Stimulated activated CD8-positive, alpha-beta memory T cell treated with anti-CD3 and anti-CD28 coated beads, Interleukin-7, amount 100 ng/mL, for 4 hours (primary cell): ENCODE measurements around the gene NAV2.
"Not testable (repeated sequence)": the region's sequence is repeated elsewhere in the genome, so short reads cannot be mapped to it uniquely, and the experiment has no call there.

Experiments
- DNase-seq, 2 donors: peaks; one replicate each; pipeline ENCODE4 v3.0.0-alpha.2; 2020; ENCODE audit warnings: low read depth in 2 of 2

Gene NAV2

DNA sequence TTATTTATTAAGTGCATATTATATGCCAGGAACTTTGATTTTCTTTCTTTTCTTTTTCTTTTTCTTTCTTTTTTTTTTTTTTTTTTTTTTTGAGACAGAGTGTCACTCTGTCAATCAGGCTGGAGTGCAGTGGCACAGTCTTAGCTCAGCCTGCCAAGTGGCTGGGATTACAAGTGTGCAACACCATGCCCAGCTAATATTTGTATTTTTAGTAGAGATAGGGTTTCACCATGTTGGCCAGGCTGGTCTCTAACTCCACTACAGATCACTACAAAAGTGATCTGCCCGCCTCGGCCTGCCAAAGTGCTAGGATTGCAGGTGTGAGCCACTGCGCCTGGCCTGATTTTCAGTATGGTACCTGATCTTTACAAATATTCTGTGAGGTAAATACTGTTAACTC is 182.4 kb downstream of the NAV2 start:
- not testable (repeated sequence) for DNase-seq

DNA sequence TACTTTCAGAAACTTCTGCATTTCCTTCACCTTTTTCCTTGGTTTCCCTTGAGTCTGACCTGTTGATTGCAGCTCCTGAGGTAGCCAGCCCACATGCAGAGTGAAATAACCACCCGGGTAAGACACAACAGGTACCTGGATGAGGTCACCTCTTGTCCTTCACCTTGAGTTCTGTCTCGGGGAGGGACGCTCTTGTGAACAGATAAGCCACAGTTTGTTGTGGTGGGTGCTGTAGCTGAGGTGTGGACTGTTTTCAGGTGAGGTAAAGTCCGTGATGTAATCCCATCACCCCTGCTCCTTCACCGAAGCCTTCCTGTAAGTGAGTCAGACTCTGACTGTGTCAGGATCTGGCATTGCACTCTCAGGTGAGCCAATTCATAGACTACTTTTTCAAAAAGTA is 183.1 kb downstream of the NAV2 start:
- no peak for DNase-seq

DNA sequence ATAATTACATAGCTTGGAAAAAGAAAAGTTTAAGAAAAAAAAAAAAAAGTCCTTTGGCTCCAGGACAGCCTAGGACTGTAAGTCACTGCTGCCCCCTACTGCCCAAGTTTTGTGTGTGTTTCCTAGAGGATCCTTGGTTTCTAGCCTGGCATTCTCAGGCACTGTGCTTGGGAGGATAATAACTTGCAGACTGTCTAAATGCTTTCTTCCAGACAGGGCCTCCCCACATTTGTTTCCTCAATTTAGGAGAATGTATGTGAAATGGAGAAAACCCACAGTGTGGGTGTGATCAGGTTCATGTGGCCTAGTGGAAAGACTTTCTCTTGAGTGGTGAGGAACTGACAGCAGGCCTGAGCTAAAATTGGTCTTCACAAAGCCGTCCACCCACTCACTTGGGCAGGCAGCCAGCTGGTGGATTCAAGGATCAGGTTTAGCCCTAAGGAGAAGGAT is 191.0 kb downstream of the NAV2 start:
- no peak for DNase-seq

DNA sequence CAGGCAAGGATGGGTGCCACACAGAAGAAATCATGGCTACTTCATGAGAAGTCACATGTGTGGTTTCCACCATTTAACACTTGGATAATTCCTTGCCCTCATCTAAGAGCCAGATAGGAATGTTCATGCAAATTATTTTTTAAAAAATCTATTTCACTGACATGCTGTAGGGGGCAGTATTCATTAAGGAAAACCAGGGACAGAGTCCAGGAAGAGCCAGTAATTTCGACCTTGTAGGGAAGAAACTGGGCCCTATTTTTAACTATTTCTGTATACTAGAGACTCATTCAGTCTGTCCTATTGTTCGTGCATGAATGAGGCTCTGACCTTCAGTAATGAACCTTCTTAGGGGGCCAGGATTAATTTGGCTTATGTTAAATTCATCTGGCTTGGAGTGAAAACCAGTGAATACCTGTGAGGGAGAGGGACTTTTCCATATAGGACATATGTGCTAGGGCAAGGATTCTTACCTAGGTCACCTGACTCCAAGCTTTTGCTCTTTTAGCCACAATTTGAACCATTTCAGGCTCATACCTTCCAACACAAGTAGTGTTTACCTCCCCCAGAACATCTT is 192.7 kb downstream of the NAV2 start:
- no peak for DNase-seq

DNA sequence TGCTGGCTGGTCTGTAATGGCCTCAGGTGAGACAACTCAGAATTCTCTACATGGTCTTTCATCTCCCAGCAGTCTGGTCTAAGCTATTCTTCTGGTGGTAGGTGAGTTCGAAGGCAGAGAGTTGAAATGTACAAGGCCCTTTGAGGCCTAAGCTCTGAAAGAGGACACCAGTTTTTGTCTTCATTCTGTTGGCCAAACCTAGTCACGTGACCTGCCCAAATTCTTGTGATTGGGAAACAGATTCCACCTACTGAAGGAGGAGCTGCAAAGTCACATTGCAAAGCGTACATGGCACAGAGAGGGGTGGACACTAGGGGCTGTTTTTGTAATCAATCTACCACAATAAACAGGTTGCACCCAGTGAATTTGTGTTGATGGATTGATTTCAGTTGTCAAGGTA is 193.5 kb downstream of the NAV2 start:
- no peak for DNase-seq

DNA sequence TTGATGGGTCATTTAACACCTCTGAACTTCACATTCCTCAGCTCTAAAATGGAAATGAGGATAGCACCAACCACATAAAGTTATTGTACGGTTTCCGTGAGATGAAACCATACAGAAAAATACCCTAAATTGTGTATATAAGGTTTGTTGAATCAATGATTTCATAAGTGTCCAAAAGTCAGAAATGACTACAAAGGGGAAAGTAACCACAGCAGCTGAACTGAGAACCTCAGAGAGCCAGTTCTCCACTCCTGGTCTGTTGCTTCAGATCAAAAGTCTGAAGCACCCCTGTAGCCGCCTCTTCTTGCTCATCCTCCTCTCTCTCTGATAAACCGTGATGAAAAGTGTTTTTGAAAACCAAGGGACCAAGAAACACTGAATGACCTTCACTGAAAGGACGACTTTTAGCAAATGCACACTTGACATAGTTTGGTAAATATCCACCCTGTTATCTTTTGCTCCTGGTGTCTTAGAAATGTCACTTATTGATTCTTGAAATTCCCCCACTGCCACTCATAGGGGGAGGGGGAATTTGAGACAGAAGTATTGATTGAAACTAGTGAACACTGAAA is 194.5 kb downstream of the NAV2 start:
- DNase-seq = no peak

DNA sequence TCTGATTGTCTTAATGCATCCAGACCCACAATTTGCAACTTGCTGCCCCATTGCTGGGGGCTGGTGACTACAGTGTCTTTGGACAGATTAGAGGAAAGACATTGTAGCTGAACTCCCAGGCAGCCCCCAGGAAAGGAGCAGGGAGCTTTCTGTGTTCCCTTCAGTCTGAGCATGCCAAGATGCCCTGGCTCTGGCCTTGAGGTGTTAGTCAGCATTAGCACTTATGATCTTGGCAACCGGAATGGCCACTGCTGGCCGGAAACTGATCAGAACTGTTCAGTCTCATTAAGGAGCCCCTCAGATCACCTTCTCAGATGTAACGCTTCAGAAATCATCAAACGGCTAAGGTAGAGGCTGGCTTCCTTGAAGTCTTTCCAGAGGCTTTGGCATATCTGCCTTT is 195.2 kb downstream of the NAV2 start:
- no peak for DNase-seq

DNA sequence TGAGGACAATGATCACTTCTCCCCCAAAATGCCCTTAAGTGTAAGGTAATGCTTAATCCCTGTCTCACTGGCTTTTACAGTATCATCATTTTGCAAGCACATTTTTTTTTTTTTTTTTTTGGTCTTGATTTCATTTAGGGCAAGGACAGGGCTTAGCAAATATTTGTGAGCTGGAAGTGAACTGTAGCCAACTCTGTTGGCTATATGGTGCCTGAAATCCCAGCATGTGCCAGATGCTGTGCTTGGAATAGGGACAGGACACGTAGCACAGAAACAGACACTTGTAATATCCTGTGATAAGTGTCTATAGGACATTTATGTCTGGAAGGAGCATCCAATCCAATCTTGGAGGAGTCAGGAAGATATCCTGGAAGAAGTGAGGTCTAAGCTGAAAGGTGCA is 198.3 kb downstream of the NAV2 start:
- DNase-seq = no peak

DNA sequence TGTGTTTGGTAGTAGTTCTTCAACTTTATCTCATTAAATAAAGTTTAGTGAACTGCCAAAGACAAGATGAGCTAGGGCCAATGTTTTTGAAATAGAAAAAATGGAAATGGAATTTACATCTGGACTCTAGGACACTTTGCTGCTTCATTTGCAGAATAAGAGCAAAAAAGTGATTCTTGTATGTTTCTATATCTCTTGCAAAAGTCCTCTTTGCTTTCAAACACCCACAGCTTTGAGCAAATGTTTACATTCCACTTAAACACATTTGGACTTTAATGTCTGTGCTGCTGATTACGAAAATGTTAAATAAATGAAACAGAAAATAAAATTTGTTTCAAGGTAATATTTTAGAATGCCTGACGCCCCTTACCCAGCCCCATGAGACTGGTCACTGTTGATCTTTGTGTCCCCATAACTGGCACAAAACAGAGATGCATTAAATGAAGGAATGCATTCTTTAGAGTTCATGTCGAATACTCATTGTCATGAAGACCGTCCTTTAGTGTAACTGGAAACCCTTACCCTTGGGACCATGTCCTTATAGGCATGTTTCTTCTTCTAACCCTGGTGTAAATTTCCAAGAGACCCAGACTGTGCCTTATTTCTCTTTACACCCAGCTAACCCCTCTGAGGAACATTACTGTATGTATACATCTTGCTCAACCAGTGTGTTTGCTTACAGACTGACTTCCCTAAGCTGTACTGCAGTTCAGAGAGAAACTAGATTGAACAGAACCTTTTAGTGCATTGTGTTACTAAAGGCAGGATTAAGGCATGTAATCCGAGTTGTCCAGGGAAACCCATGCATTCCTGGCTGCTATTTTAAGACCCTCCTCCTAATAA is 199.7 kb downstream of the NAV2 start:
- DNase-seq = no peak

DNA sequence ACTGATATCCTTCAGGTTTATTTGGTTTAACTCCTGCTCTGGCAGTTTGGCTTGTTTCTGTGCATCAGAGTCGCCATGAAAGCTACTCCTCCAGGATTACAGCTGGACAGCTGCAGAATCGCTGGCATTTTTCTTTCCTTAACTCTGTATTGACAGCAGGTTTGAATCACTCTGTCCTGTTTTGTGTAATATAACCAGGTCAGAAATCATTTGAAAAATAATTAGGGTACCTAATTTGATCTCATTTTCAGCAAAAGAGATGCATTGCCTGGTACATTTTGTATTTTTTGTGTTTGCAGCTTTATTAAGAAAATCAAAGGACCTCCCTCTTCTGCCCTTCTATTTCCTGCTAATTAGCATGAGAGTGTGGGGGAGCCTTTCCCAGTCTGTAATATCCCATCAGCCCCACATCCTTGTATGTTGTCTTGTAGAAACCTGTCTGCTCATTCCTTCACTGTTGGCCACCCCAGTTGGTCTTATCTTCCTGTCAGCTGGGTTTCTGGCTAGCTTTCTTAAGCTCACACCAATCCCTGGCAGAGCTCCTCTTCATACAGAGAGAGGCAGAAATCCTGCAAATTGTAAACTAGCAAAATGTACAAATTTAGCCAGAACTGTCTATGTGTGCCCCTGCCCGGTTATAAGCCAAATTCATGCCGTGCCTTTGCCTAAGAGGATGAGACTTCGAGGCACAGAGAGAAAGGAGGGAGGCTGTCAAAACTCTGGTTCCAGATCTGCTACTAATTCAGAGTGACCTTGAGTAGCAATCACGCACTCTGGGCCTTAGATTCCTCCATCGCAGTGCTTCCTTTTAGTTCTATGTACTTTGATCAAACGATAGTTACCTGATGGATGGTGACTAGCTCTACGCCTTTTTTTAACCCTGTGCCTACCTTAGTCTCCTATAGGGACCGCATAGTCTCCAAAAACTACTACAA is 200.6 kb downstream of the NAV2 start:
- no peak for DNase-seq

DNA sequence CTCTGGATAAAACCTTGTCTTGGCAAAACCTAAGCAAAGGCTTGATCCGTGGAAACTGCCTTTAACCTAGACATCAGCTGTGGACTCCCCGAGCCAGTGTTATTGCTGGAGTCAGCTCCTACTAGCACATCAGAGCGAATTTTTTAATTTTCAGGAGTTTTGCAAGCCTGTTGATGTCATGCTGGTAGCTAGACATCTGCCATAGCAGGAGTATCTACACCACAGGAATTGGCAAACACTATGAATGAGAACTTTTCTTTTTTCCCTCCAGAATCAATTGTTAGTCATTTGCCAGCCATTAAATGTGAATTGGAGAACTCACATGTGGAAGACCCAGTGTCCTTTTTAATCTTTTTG is 201.2 kb downstream of the NAV2 start:
- no peak for DNase-seq

DNA sequence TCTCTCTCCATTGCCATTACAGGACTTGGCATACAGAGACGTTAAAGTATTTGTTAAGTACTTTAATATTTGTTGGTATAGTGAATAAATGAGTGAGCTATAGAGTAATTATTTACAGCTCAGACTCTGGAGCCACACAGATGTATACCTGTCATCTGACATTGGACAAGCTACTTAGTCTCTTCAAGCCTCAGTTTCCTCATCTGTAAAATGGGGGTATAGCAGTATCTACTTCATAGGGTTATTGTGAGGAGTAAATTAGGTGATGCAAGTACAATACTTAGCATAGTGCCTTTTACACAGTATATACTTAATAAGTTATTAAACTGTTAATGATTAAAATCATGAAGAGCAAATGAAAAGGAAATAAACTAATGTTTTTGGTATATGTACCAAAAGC is 203.2 kb downstream of the NAV2 start:
- DNase-seq = no peak

DNA sequence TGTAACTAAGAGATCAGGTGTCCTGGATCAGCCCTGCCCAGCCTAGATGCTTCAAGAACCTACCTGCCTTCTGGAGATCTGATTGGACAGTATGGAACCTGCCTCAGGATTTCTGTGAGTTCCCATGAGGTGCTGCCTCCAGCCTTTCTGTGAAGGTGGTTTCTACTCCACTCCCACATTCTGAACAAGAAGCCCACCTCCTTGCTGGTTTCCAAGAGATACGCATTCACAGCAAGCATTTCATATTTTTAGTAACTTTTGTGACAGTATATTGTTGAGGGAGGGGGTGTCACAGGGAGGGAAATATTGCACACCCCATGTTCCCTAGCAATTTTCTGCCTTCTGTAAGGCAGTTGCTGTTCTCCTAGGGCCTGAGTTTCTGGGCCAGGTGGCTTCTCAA is 204.4 kb downstream of the NAV2 start:
- no peak for DNase-seq

DNA sequence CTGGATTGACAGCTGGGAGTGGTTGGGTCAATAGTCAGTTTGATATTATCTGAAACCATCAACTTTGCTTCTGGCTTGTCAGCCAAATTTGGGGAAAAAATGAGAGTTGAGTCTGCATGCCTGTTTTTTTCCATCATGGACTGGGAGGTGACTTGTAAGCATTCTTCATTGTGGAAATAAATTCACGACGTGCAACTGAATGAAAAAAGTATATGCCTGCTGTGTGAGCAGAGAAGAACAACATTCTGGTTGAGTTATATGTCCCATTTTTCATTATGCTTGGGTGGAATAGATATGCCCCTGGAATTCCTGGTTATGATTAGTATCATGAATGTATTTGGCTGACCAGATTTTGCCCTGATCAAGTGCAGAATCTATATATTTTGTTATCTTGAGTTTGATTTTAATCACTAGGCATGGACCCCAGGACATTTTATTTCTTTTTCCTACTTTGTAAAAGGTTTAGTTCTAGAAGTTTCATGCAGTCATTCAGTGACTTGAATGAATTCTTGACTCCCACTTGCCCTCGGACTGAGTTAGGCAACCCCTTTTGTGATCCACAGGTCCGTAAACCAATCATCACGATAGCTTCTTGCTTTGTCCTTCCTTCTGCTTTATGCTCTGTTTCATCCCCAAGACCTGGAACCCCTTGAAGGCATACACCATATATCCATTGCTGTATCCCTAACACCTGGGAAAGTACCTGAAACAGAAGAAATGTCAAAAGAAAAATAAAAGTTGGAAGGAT is 205.8 kb downstream of the NAV2 start:
- no peak for DNase-seq

DNA sequence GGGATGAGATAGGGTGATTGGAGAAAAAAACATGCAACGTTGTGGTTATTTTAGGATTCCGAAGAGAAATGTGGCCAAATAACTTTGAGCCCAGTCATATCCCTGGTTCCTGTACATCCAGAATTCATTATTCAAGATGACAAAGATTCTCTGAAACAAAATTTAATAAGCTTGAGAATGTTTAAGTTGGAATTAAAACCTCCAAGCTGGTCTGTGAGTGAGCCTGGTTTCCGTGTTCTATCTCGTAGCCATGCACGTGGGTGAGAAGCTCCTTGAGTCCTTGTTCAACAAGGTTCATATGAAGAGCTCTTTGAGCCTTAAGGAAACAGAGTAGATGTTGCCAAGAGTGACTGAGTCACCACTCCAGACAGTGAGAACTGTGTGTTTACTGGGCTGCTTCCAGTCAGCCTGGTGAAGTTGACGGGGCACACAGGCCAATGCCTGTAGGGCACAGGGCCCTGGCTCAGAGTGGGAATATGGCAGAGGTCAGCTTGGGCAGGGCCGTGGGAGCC is 206.5 kb downstream of the NAV2 start:
- DNase-seq = no peak

DNA sequence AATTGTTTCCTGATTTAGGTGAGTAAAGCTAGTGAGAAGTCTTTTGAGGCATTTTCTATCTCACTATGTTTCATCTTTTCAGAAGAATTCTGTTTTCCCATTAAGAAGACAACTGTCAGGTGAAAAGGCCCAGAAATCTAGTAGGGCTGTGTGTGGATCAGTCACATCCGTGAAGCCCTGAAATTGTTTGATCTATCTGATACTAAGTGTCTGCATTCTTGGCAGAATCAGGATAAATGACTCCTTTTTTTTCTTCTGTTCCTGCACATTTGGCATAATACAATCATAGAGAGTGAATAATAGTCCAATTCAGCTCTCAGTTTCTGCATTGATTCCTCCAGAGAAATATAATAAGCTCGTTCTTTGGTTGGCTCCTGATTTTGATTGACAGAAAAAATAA is 208.3 kb downstream of the NAV2 start:
- no peak for DNase-seq

DNA sequence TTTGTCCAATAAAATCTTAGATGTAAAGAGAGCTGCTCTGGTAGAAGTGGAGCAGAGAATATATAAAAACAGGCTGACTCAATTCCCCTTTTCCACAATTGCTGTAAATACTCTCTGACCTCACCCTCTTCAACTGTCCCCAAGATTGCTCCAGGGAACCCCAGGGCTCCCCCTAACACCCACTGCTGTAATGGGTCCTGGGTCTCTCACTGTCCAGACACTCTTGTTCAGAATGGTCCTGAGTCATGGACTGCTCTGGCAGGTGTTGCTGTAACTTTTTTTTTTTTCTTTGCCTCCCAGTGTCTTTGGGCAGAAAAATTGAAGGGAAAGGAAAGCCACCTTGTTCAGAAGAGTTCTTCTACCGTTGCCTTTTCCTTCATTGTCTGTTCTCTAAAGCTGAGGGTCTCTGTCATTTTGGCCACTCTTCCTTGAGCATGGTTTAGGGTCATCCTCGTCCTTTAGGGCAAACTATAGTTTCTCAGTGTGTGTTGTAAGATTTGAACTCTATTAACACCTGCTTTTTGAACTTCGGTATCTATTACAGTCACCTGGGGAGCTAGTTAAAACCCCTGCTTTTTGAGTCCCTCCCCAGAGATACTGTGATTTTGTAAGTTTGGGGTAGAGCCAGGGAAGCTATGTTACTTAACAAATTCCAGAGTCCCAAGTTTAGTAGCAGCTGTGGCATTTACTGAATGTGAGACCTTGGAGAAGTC is 209.5 kb downstream of the NAV2 start:
- no peak for DNase-seq

DNA sequence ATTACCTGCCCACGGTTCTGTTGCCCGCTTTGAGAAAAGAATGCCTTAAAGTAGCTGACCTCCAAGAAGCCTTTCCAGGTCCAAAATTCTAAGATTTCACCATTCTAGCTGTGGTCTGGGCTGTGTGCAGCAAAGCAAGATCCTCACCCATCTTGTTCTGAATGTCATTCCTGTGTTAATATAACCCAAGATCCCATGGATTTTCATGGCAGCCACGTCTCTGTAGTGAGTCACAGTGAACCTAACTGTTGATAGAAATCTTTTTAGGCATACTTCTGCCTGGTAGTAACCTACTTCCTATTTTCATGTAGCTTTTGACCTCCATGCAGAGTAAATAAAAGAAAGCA is 210.0 kb downstream of the NAV2 start:
- DNase-seq = no peak

DNA sequence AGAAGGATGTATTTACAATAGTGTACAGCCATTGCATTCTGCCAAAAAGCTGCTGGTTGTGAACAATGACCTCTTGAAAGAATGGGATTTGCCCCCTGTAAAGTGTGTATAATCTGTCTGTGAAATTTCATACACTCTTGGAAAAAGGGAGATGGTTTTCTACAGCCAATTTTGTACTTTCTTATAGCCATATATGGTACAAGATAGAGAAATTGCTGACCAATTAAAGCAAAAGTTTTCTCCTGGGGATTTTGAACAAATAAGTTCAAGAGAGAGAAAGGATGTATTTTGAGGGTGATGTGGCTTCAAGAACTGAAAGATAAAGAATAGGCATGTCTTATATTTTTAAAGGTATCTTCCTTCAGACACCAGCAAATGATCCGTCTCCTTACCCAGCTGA is 211.0 kb downstream of the NAV2 start:
- DNase-seq = no peak

DNA sequence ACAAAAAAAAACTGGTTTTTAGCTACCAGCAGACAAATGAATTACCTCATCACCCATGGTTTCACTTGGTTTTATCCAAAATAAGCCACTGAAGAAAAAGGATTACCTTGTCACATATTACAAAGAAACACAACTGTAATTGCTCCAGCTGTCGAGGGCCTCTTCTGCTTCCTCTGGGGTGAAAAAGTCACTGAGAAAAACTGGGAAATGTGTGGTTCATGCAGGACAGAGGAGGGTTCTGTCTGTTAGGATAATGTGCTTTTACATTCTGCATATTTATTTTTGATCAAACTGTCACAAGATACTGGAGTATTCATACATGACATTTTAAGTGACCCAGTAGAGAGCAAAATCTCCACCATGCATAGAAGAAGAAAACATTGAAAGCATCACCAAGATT is 211.7 kb downstream of the NAV2 start:
- no peak for DNase-seq

DNA sequence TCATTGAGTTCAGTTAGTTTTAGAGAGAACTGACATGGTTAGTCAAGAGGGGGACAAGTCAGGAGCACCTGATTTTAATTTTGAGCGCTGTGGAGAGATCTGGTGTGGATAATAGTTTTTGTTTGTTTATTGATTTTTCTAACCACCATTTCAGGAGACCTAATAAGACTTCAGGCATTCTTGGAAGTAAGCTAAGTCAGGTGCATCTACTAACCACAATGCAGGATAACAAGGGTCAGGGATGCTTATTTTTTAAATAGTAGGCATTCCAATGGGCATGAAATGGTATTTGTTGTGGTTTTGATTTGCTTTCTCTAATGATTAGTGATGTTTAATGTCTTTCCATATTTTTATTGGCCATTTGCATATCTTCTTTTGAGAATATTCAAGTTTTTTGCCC is 212.1 kb downstream of the NAV2 start:
- no peak for DNase-seq
